ENCODE results near the gene VOPP1.

VOPP1 gene

GRCh38 chr7:55553024-55553345, 19.3 kb downstream of the VOPP1 start:
- DNase-seq = no peak

- no peak for DNase-seq
These were observed 19.8 kb downstream of the VOPP1 start for GRCh38 chr7:55552320-55553023.

GRCh38 chr7:55550841-55551537, 21.3 kb downstream of the VOPP1 start:
- DNase-seq = no peak

GRCh38 chr7:55550010-55550663, 22.2 kb downstream of the VOPP1 start:
- no peak for DNase-seq

- DNase-seq = no peak
These were observed 22.8 kb downstream of the VOPP1 start for GRCh38 chr7:55549457-55549856.

GRCh38 chr7:55548295-55548731, 24.0 kb downstream of the VOPP1 start:
- DNase-seq = no peak

- no peak for DNase-seq
These were observed 25.5 kb downstream of the VOPP1 start for GRCh38 chr7:55546814-55547213.

GRCh38 chr7:55545496-55545895, 26.8 kb downstream of the VOPP1 start:
- DNase-seq = no peak

- no peak for DNase-seq
These were observed 32.0 kb downstream of the VOPP1 start for GRCh38 chr7:55540226-55540858.

GRCh38 chr7:55539380-55539779, 32.9 kb downstream of the VOPP1 start:
- no peak for DNase-seq

GRCh38 chr7:55538538-55538937, 33.8 kb downstream of the VOPP1 start:
- DNase-seq = no peak

- no peak for DNase-seq
These were observed 34.8 kb downstream of the VOPP1 start for GRCh38 chr7:55537458-55537990.

GRCh38 chr7:55536619-55537457, 35.5 kb downstream of the VOPP1 start:
- no peak for DNase-seq

- DNase-seq = no peak
These were observed 36.7 kb downstream of the VOPP1 start for GRCh38 chr7:55535617-55536016.

- DNase-seq = no peak
These were observed 37.2 kb downstream of the VOPP1 start for GRCh38 chr7:55534916-55535590.

GRCh38 chr7:55534262-55534915, 37.9 kb downstream of the VOPP1 start:
- DNase-seq = peak; percentile 51

GRCh38 chr7:55533729-55534080, 38.6 kb downstream of the VOPP1 start:
- no peak for DNase-seq

- peak; percentile 42 for DNase-seq
These were observed 39.1 kb downstream of the VOPP1 start for GRCh38 chr7:55533050-55533728.

- no peak for DNase-seq
These were observed 40.0 kb downstream of the VOPP1 start for GRCh38 chr7:55532150-55532917.

GRCh38 chr7:55531536-55531935, 40.8 kb downstream of the VOPP1 start:
- no peak for DNase-seq

Data from stimulated activated CD4-positive, alpha-beta T cell treated with anti-CD3 and anti-CD28 coated beads, Interleukin-12 subunit alpha, Interleukin-12 subunit beta, amount 100 ng/mL, for 4 hours (primary cell).